Ovary (tissue), 9 donors: ENCODE data around the gene IMP3. TPM values are rescaled to one million over a fixed set of nuclear protein-coding genes. Genes with fewer than 3 reads are reported as not detected.
A peak's percentile ranks its signal among the peaks of the same experiment; 100 is the strongest.
"Not testable (repeated sequence)": the region's sequence is repeated elsewhere in the genome, so short reads cannot be mapped to it uniquely, and the experiment has no call there.

Experiments used
- DNase-seq, 5 donors: peaks; one replicate each; pipeline ENCODE4 v3.0.0-alpha.2; 2019 to 2020
- H3K27ac ChIP-seq, 2 donors: fragments of 200-600 bp; one replicate each; pipeline versions ENCODE4 v1.5.1 to v1.8.0; 2019 to 2022
- H3K27me3 ChIP-seq: fragments of 200-600 bp; one replicate; pipeline ENCODE4 v1.8.0; 2022
- H3K36me3 ChIP-seq: fragments of 200-600 bp; sonication (generic); one replicate; pipeline ENCODE4 v1.5.1; 2019
- H3K4me1 ChIP-seq: one replicate; pipeline ENCODE4 v1.8.1; 2013; ENCODE audit warnings: mild to moderate bottlenecking, moderate library complexity; ENCODE audit not compliant: insufficient read depth
- H3K4me3 ChIP-seq: fragments of 200-600 bp; sonication (generic); one replicate; pipeline ENCODE4 v1.5.1; 2017
- H3K9me3 ChIP-seq, 2 donors: fragments of 200-600 bp in 1 of 2; sonication (generic) in 1 of 2; one replicate each; pipeline versions ENCODE4 v1.5.1 to v1.8.1; 2013 to 2019; ENCODE audit warnings: mild to moderate bottlenecking in 1 of 2, moderate library complexity in 1 of 2
- CTCF ChIP-seq, 3 donors: fragments of 450-650 bp in 2 of 3; fragments of 200-600 bp in 1 of 3; IDR thresholded peaks; one replicate each; pipeline versions ENCODE4 v1.5.1 to v1.8.0; 2016 to 2022; ENCODE audit warnings: antibody characterized with exemption in 3 of 3, mild to moderate bottlenecking in 1 of 3
- EP300 ChIP-seq: sonication (generic); formaldehyde crosslinking; IDR thresholded peaks from one replicate; pipeline ENCODE4 v1.6.1; 2017; ENCODE audit warnings: antibody characterized with exemption
- POLR2A ChIP-seq: fragments of 450-650 bp; IDR thresholded peaks from one replicate; pipeline ENCODE4 v1.6.1; 2017; ENCODE audit warnings: antibody characterized with exemption, mild to moderate bottlenecking, moderate library complexity
- WGBS, 3 donors: extraction: QIAGEN DNeasy Blood & Tissue Kit in 1 of 3; methylation state at CpG; one replicate each; pipeline versions ENCODE4 v1.1.5 to v1.1.7; 2013 to 2017; 5-methylcytosine and 5-hydroxymethylcytosine counted together
- intact Hi-C, 4 donors: fragments of 100-400 bp; cut with DNase I; formaldehyde crosslinking; loops; one replicate each; pipeline versions ENCODE4 v1.11.0 to v1.15.1; 2022 to 2023
- polyA plus RNA-seq, 2 donors: library from polyadenylated mRNA; stranded (reverse); fragments of 200-250 nt in 1 of 2; fragments of 350-450 nt in 1 of 2; fragmentation: Illumina TruSeq in 1 of 2; extraction: RNeasy Lipid Tissue Mini Kit (QIAGEN cat#74804) in 1 of 2; gene quantifications; one replicate each; pipeline ENCODE4 v1.2.3, GENCODE V29; 2013 to 2014
- total RNA-seq, 7 donors: library from RNA; depleted of rRNA in 2 of 7; stranded (reverse); fragments of >200 nt in 2 of 7; fragmentation: NEBNext Ultra II Directional in 3 of 7; extraction: Animal tissue kit (Norgen Biotek cat#: 25700) in 3 of 7; gene quantifications; one replicate each; pipeline versions ENCODE4 v1.1.0 to v1.2.4, GENCODE V29; 2016 to 2023
- donor health status: DM: no; HTN: no; CAD: no; lungs with moderate emphysema.
- donor health status: DM: no; HTN: no; CAD: no.
- donor health status: Bipolar disorder and iron deficiency.
- donor health status: DM: yes; HTN: yes; CAD: no.
- donor health status: DM: no; HTN: no; CAD: no.
- donor health status: DM: yes; HTN: yes; CAD: no.

The IMP3 gene
- total and polyA plus RNA-seq, 9 donors: 45.1 to 106 (median 51.6) TPM

GRCh38 chr15:75640483-75641178, 607 bp upstream of the IMP3 start:
- 4 to 6% (median 5%) methylated on average over 17 of the region's 17 CpGs for WGBS, 3 donors
- intact Hi-C loops: loop anchor here in 1 of 4 donors (10.0 kb wide), 1 partner anchor 186 kb away; the partner anchor contains the start of gene SIN3A
- H3K36me3 ChIP-seq: no peaks in the 10 kb centered on the region
- peak overlapping the region in 1 of 2 donors; percentile 82 for H3K27ac ChIP-seq
- no peaks in the 10 kb centered on the region for H3K27me3 ChIP-seq
- peaks cover 4% of the 10 kb centered on the region for H3K4me1 ChIP-seq
- no peak for TF ChIP-seq CTCF (IDR thresholded peaks at IDR 0.05)
- TF ChIP-seq EP300: no peak
- TF ChIP-seq POLR2A: no peak
- DNase-seq: no peak
- no peaks in the 10 kb centered on the region for H3K9me3 ChIP-seq
- peak overlapping the region; percentile 95 for H3K4me3 ChIP-seq

GRCh38 chr15:75639191-75639708, 774 bp downstream of the IMP3 start:
- intact Hi-C loops: loop anchor here in 2 of 4 donors (5.0 to 10.0 kb wide), 2 partner anchors 43 to 46 kb away; no protein-coding TSS in a partner anchor
- Histone ChIP-seq H3K4me1 (peaks cover 4% of the 10 kb centered on the region), H3K9me3 (no peaks in the 10 kb centered on the region), H3K27ac (peak overlapping the region in 1 of 2 donors; percentile 76), H3K36me3 (no peaks in the 10 kb centered on the region), H3K27me3 (no peaks in the 10 kb centered on the region), H3K4me3 (peak overlapping the region; percentile 95)
- 0 to 1% (median 0%) methylated on average over 16 of the region's 16 CpGs for WGBS, 3 donors
- TF ChIP-seq CTCF (IDR thresholded peaks at IDR 0.05): no peak
- no peak for DNase-seq

- Histone ChIP-seq H3K27ac (no peak overlapping the region), H3K4me1 (peaks cover 4% of the 10 kb centered on the region), H3K4me3 (no peak overlapping the region), H3K9me3 (no peaks in the 10 kb centered on the region), H3K36me3 (no peaks in the 10 kb centered on the region), H3K27me3 (no peaks in the 10 kb centered on the region)
- TF ChIP-seq POLR2A: no peak
- TF ChIP-seq CTCF (IDR thresholded peaks at IDR 0.05): no peak
- TF ChIP-seq EP300: no peak
- no peak for DNase-seq
- intact Hi-C loops: loop anchor here in 2 of 4 donors (5.0 to 10.0 kb wide), 2 partner anchors 45 to 47 kb away; no protein-coding TSS in a partner anchor
- 60 to 70% (median 65%) methylated on average over 4 of the region's 4 CpGs for WGBS, 3 donors
These were observed 2.6 kb downstream of the IMP3 start for GRCh38 chr15:75637245-75638009.

GRCh38 chr15:75636026-75636425, 4.0 kb downstream of the IMP3 start:
- Histone ChIP-seq H3K27ac (no peak overlapping the region), H3K4me3 (no peak overlapping the region), H3K27me3 (no peaks in the 10 kb centered on the region), H3K4me1 (peaks cover 4% of the 10 kb centered on the region), H3K36me3 (no peaks in the 10 kb centered on the region), H3K9me3 (no peaks in the 10 kb centered on the region)
- intact Hi-C loops: loop anchor here in 2 of 4 donors (5.0 to 10.0 kb wide), 2 partner anchors 46 to 49 kb away; no protein-coding TSS in a partner anchor
- no peak for DNase-seq
- 85 to 89% (median 89%) methylated on average over 6 of the region's 6 CpGs for WGBS, 3 donors
- TF ChIP-seq POLR2A (no peak), EP300 (no peak), CTCF (IDR thresholded peaks at IDR 0.05) (no peak)

- intact Hi-C loops: loop anchor here in 1 of 4 donors (10.0 kb wide), 1 partner anchor 51 kb away; no protein-coding TSS in a partner anchor
These were observed 6.1 kb downstream of the IMP3 start for GRCh38 chr15:75633922-75634321.

More at GRCh38 chr15:75633922-75634321, 6.1 kb downstream of the IMP3 start:
- H3K27me3 ChIP-seq, H3K27ac ChIP-seq, H3K9me3 ChIP-seq, H3K4me3 ChIP-seq, DNase-seq, H3K36me3 ChIP-seq, H3K4me1 ChIP-seq: not testable (repeated sequence)
- 88 to 93% (median 91%) methylated on average over 7 of the region's 7 CpGs for WGBS, 3 donors
